Tibial nerve (tissue), 3 donors: ENCODE results near the gene CWC15.

ENCODE experiments used
- CTCF ChIP-seq, 5 experiments: fragments of 200-600 bp in 3 of 5; fragments of 450-650 bp in 2 of 5; sonication (generic) in 3 of 5; IDR thresholded peaks; one replicate each; pipeline ENCODE4 v1.5.1; 2016 to 2019; ENCODE audit warnings: antibody characterized with exemption in 5 of 5, mild to moderate bottlenecking in 3 of 5, moderate library complexity in 2 of 5
- POLR2A ChIP-seq, 2 donors: fragments of 450-650 bp; IDR thresholded peaks; one replicate each; pipeline ENCODE4 v1.6.1; 2017; ENCODE audit warnings: antibody characterized with exemption in 2 of 2, mild to moderate bottlenecking in 2 of 2, moderate library complexity in 2 of 2

- TF ChIP-seq CTCF (IDR thresholded peaks at IDR 0.05): no peak
- TF ChIP-seq POLR2A (IDR thresholded peaks at IDR 0.05): no peak
Observed at GRCh38 chr11:94932503-94932902, 40.9 kb downstream of the CWC15 start.
